ENCODE measurements around the gene OLFM1. TPM values are rescaled to one million over a fixed set of nuclear protein-coding genes. Genes with fewer than 3 reads are reported as not detected.

The OLFM1 gene
- total and polyA plus RNA-seq, 7 donors: 4.8 to 23.1 (median 11.2) TPM

DNA sequence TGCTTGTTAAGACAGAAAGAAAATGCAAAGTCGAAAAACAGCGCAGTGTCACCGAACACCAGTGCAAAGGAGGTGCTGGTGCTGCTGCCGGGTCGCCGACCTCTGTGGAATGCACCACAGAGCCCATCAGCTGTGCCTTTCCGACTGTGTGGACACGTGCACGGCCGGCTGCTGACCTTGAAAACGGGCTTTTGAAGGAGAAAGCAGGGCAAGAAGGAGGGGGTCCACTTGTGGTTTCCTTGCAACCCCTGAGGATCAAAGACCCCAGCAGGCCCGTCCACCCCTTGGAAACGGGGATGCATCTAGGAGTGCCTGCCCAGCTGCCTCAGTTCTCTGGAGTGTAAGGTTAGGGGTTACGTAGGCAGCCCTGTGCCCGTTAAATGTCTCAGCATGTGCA is 6.2 kb upstream of the OLFM1 start:
- H3K4me1 ChIP-seq: peaks cover 1% of the 10 kb centered on the region
- H3K4me3 ChIP-seq: no peak overlapping the region
- H3K36me3 ChIP-seq (ENCODE audit: insufficient read depth in 1 of 2, low read depth in 1 of 2): no peaks in the 10 kb centered on the region
- no peak overlapping the region for H3K27ac ChIP-seq
- WGBS, 3 donors: 42 to 54% (median 44%) methylated on average over 15 of the region's 15 CpGs
- intact Hi-C loops (cut with DNase I): no loop called here
- H3K9me3 ChIP-seq: no peaks in the 10 kb centered on the region
- TF ChIP-seq CTCF (IDR thresholded peaks at IDR 0.05): no peak
- peaks cover 0 to 26% (median 0%) of the 10 kb centered on the region in 3 donors for H3K27me3 ChIP-seq (ENCODE audit: insufficient read depth in 3 of 3, low read length in 2 of 3)
- ATAC-seq (peak in 1 of 4 donors; percentile 43), DNase-seq (no peak)

DNA sequence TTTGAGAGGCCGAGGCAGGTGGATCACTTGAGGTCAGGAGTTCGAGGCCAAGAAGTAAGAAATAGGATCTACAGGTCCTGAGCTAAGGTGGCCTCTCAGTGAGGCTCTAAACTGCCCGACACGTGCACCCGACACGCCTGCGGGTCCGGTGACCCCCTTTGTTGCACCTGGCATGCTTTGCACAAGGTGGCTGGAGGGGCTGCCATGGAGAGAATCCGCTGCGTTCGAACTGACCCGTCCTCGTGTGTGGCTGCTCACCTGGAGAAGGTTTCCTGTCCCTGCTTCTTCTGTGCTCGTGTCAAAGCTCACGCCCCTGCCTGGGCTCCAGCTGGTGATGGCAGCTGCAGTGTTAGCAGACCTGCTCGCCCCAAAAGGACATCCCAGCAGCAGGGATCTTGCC is 5.7 kb upstream of the OLFM1 start:
- Histone ChIP-seq H3K9me3 (no peaks in the 10 kb centered on the region), H3K27me3 (ENCODE audit: insufficient read depth in 3 of 3, low read length in 2 of 3) (peaks cover 0 to 22% (median 0%) of the 10 kb centered on the region in 3 donors), H3K36me3 (ENCODE audit: insufficient read depth in 1 of 2, low read depth in 1 of 2) (no peaks in the 10 kb centered on the region), H3K4me1 (peaks cover 4% of the 10 kb centered on the region), H3K4me3 (no peak overlapping the region), H3K27ac (no peak overlapping the region)
- DNase-seq: no peak
- intact Hi-C loops (cut with DNase I): no loop called here
- no peak for TF ChIP-seq CTCF (IDR thresholded peaks at IDR 0.05)
- 74 to 80% (median 77%) methylated on average over 16 of the region's 16 CpGs for WGBS, 3 donors
- no peak for ATAC-seq

DNA sequence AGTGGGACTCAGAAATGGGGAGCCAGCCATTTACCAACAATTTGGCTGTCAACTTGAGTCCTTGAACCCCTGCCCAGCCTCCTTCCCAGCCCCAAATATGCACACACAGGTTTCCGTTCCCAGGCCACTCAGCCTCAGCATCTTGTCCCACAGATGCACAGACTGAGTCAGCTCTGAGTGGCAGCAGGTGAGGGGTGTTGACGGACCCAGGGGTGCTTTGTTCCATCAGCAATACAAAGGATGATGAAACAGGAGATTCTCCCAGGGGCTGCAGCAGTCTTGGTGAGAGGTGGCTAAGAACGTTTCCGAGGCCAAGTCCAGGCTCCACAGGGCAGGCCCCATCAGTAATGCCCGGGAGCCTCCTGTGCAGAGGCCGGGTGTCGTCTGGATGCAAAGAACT is 4.9 kb upstream of the OLFM1 start:
- WGBS, 3 donors: 70 to 74% (median 72%) methylated on average over 7 of the region's 7 CpGs
- intact Hi-C loops (cut with DNase I): no loop called here
- Histone ChIP-seq H3K9me3 (no peaks in the 10 kb centered on the region), H3K4me3 (no peak overlapping the region), H3K27ac (no peak overlapping the region), H3K27me3 (ENCODE audit: insufficient read depth in 3 of 3, low read length in 2 of 3) (peaks cover 0 to 28% (median 0%) of the 10 kb centered on the region in 3 donors), H3K36me3 (ENCODE audit: insufficient read depth in 1 of 2, low read depth in 1 of 2) (no peaks in the 10 kb centered on the region), H3K4me1 (peaks cover 9% of the 10 kb centered on the region)
- no peak for ATAC-seq
- no peak for DNase-seq
- no peak for TF ChIP-seq CTCF (IDR thresholded peaks at IDR 0.05)

- intact Hi-C loops (cut with DNase I): no loop called here
- no peak overlapping the region for H3K4me3 ChIP-seq
- DNase-seq: no peak
- TF ChIP-seq CTCF (IDR thresholded peaks at IDR 0.05): no peak
- H3K27me3 ChIP-seq (ENCODE audit: insufficient read depth in 3 of 3, low read length in 2 of 3): peaks cover 0 to 26% (median 1%) of the 10 kb centered on the region in 3 donors
- H3K36me3 ChIP-seq (ENCODE audit: insufficient read depth in 1 of 2, low read depth in 1 of 2): no peaks in the 10 kb centered on the region
- no peak for ATAC-seq
- no peak overlapping the region for H3K27ac ChIP-seq
- 54 to 59% (median 58%) methylated on average over 12 to 13 of the region's 13 CpGs for WGBS, 3 donors
- H3K9me3 ChIP-seq: no peaks in the 10 kb centered on the region
- peaks cover 9% of the 10 kb centered on the region for H3K4me1 ChIP-seq
Measured at GRCh38 chr9:135083241-135083810, 4.1 kb upstream of the OLFM1 start.

DNA sequence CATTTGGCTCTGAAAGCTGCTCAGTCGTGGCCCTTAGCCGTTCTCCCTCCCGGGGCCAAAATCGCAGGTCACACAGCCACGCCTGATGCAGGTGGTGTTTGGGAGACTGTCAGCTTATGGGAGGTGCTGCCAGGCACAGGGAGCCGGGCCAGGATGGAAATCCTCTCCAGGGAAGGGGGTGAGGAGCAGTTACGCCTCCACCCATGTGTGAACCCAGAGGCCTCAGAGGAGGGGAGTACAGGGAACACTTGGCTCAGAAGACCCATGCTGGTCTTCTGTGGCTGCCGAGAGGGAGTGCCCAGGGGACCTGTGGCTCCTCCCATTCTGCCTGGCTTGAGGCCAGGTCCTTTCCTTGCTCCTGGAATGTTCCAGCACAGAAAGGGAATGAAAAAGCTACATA is 3.6 kb upstream of the OLFM1 start:
- peaks cover 0 to 26% (median 1%) of the 10 kb centered on the region in 3 donors for H3K27me3 ChIP-seq (ENCODE audit: insufficient read depth in 3 of 3, low read length in 2 of 3)
- DNase-seq: no peak
- no peak overlapping the region for H3K4me3 ChIP-seq
- WGBS, 3 donors: 31 to 38% (median 34%) methylated on average over 8 of the region's 8 CpGs
- no peak for ATAC-seq
- TF ChIP-seq CTCF (IDR thresholded peaks at IDR 0.05): no peak
- no peaks in the 10 kb centered on the region for H3K9me3 ChIP-seq
- H3K4me1 ChIP-seq: peaks cover 9% of the 10 kb centered on the region
- intact Hi-C loops (cut with DNase I): loop anchor here in 1 of 2 donors (2.0 kb wide), 1 partner anchor 329 kb away; no protein-coding TSS in a partner anchor
- no peak overlapping the region for H3K27ac ChIP-seq
- no peaks in the 10 kb centered on the region for H3K36me3 ChIP-seq (ENCODE audit: insufficient read depth in 1 of 2, low read depth in 1 of 2)

All from psoas muscle (tissue), 8 donors.